Naive thymus-derived CD4-positive, alpha-beta T cell (primary cell): Measurements from ENCODE around the gene PID1. TPM values are rescaled to one million over a fixed set of nuclear protein-coding genes. Genes with fewer than 3 reads are reported as not detected.

Experiments used
- ATAC-seq: fragments of 150-1000 bp; cut with Tn5 transposase; 2 replicates; pipeline ENCODE4 v1.10.0; 2021; ENCODE audit warnings: mild to moderate bottlenecking, moderate library complexity
- CTCF ChIA-PET: fragments of 350-600 bp; sonication (Branson Sonifier 250); formaldehyde crosslinking; loops from one replicate; lab custom pipeline; 2021; ENCODE audit warnings: antibody characterized with exemption; lab: Charles Lee
- POLR2A ChIA-PET: fragments of 350-600 bp; sonication (Branson Sonifier 250); formaldehyde crosslinking; loops from one replicate; lab custom pipeline; 2021; ENCODE audit warnings: antibody characterized with exemption, inconsistent platforms; lab: Charles Lee
- DNase-seq, 9 donors: peaks; one replicate each; pipeline versions ENCODE4 v3.0.0 to v3.0.0-alpha.2; 2020 to 2022; ENCODE audit warnings: mixed read lengths in 1 of 9
- H3K27ac ChIP-seq: one replicate; pipeline ENCODE4 v1.7.0; 2013; ENCODE audit warnings: mild to moderate bottlenecking, low read depth, low read length, moderate library complexity
- H3K27me3 ChIP-seq, 2 donors: one replicate each; pipeline ENCODE4 v1.7.0; 2013; ENCODE audit warnings: low read length in 2 of 2, mild to moderate bottlenecking in 2 of 2, moderate library complexity in 2 of 2; ENCODE audit not compliant: control insufficient read depth in 2 of 2, insufficient read depth in 2 of 2
- H3K36me3 ChIP-seq, 3 experiments: 1 replicate in 2 of 3; 2 replicates in 1 of 3; pipeline ENCODE4 v1.7.0; 2013; ENCODE audit warnings: low read length in 3 of 3, mild to moderate bottlenecking in 3 of 3, moderate library complexity in 1 of 3; ENCODE audit not compliant: insufficient read depth in 3 of 3, control insufficient read depth in 2 of 3
- H3K4me1 ChIP-seq, 2 donors: one replicate each; pipeline ENCODE4 v1.7.0; 2013; ENCODE audit warnings: low read length in 2 of 2, mild to moderate bottlenecking in 2 of 2, moderate library complexity in 1 of 2; ENCODE audit not compliant: control insufficient read depth in 2 of 2, insufficient read depth in 2 of 2
- H3K4me3 ChIP-seq: 2 replicates; pipeline ENCODE4 v1.7.0; 2013; ENCODE audit warnings: mild to moderate bottlenecking, low read length
- H3K9me3 ChIP-seq, 3 experiments: 1 replicate in 2 of 3; 2 replicates in 1 of 3; pipeline ENCODE4 v1.7.0; 2013; ENCODE audit warnings: low read length in 3 of 3; ENCODE audit not compliant: control insufficient read depth in 2 of 3
- H3K27ac Mint-ChIP-seq, 9 donors: one replicate each; pipeline ENCODE4 v1.8.0; 2020 to 2022; ENCODE audit warnings: mixed read lengths in 9 of 9, mild to moderate bottlenecking in 8 of 9, moderate library complexity in 5 of 9, inconsistent platforms in 2 of 9
- H3K27me3 Mint-ChIP-seq, 5 donors: one replicate each; pipeline ENCODE4 v1.8.0; 2021 to 2022; ENCODE audit warnings: mixed read lengths in 5 of 5, mild to moderate bottlenecking in 1 of 5
- H3K36me3 Mint-ChIP-seq, 5 donors: one replicate each; pipeline ENCODE4 v1.8.0; 2020 to 2022; ENCODE audit warnings: mixed read lengths in 5 of 5, mild to moderate bottlenecking in 3 of 5, inconsistent platforms in 1 of 5
- H3K4me1 Mint-ChIP-seq, 7 donors: one replicate each; pipeline ENCODE4 v1.8.0; 2020 to 2022; ENCODE audit warnings: mixed read lengths in 7 of 7, mild to moderate bottlenecking in 3 of 7, inconsistent platforms in 1 of 7
- H3K4me3 Mint-ChIP-seq, 10 donors: one replicate each; pipeline ENCODE4 v1.8.0; 2020 to 2022; ENCODE audit warnings: mild to moderate bottlenecking in 10 of 10, mixed read lengths in 10 of 10, moderate library complexity in 6 of 10, inconsistent platforms in 2 of 10
- H3K9me3 Mint-ChIP-seq, 11 donors: one replicate each; pipeline ENCODE4 v1.8.0; 2020 to 2022; ENCODE audit warnings: mixed read lengths in 11 of 11, mild to moderate bottlenecking in 4 of 11, inconsistent platforms in 1 of 11, moderate library complexity in 1 of 11
- intact Hi-C, 2 donors: fragments of 100-400 bp; cut with micrococcal nuclease; formaldehyde crosslinking; loops; one replicate each; pipeline ENCODE4 v1.15.1; 2023
- polyA plus RNA-seq, 2 donors: library from polyadenylated mRNA; unstranded; fragments of 300-500 nt; fragmentation: Illumina TruSeq; gene quantifications; one replicate each; pipeline ENCODE4 v1.2.3, GENCODE V29; 2021
- total RNA-seq, 6 experiments: library from RNA in 5 of 6; stranded (reverse) in 5 of 6; gene quantifications; 1 replicate in 5 of 6; 2 replicates in 1 of 6; pipeline ENCODE4 v1.2.3 and lab custom pipeline; 2021 to 2026

The PID1 gene
- total and polyA plus RNA-seq, 7 experiments from 2014 or later, result 0.07 to 5.3 (median 1.1) TPM; not detected in 2

DNA sequence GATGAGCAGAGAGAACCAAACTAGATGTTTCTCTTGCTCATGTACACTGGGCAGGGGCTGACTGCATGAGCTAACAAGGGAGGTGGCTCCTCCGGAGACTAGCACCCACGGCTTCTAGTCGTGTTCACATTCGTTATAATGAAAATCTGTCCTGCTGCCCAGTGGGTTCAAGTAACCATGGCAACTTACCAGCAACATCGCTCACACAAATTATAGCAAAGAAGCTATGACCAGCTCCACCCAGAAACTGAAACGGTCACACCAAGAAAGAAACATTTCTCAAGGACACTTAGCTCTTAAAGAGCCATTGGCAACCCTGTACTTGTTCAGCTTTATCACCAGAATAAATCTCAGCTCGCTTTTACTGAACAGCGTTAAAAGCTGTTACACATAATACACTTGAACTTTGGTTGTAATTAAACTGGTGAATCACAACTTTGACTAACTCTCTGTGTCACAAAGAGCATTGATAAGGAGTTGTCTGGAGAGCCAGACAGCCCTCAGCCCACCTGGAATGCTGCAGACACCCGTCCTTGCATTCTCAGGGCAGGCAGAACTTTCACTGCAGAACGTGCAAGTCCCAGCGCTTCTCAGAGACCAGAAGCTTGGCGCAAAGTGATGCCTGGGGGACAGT lies 141.2 kb downstream of the PID1 start:
- no peaks in the 10 kb centered on the region for H3K27me3 ChIP-seq
- Mint-ChIP-seq H3K36me3 (peaks cover 0 to 4% (median 0%) of the 10 kb centered on the region in 5 donors), H3K27me3 (no peaks in the 10 kb centered on the region), H3K27ac (no peak overlapping the region), H3K4me3 (no peak overlapping the region), H3K9me3 (peaks cover 0 to 6% (median 3%) of the 10 kb centered on the region in 11 donors), H3K4me1 (no peaks in the 10 kb centered on the region)
- H3K4me1 ChIP-seq, result no peaks in the 10 kb centered on the region
- ATAC-seq, result no peak
- ChIA-PET POLR2A (no interaction called here), CTCF (no interaction called here)
- no peaks in the 10 kb centered on the region for H3K36me3 ChIP-seq
- no peaks in the 10 kb centered on the region for H3K9me3 ChIP-seq
- intact Hi-C loops, result no loop called here
- no peak overlapping the region for H3K27ac ChIP-seq
- DNase-seq, result no peak
- no peak overlapping the region for H3K4me3 ChIP-seq

DNA sequence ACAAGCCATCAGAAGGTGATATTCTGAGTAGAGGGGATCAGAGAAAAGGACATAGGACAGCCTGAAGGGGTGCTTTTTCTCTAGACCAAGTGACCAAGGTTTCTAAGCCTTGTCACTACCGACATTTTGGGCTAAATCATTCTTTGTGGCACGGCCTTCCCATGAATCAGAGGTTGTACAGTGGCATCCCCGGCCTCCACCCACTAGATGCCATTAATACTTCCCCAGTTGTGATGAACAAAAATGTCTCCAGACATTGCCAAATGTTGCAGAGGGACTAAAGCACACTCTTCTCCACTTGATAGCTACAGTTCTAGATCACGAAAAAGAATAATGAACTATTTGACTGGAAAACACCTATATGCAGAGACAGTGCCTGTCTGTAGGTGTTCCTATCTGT lies 143.6 kb downstream of the PID1 start:
- ATAC-seq (no peak), DNase-seq (no peak)
- no peaks in the 10 kb centered on the region for H3K4me1 Mint-ChIP-seq
- peaks cover 0 to 4% (median 0%) of the 10 kb centered on the region in 5 donors for H3K36me3 Mint-ChIP-seq
- Histone ChIP-seq H3K27me3 (no peaks in the 10 kb centered on the region), H3K4me1 (no peaks in the 10 kb centered on the region), H3K4me3 (no peak overlapping the region), H3K27ac (no peak overlapping the region), H3K9me3 (no peaks in the 10 kb centered on the region), H3K36me3 (no peaks in the 10 kb centered on the region)
- peaks cover 0 to 6% (median 3%) of the 10 kb centered on the region in 11 donors for H3K9me3 Mint-ChIP-seq
- no peak overlapping the region for H3K4me3 Mint-ChIP-seq
- H3K27me3 Mint-ChIP-seq, result no peaks in the 10 kb centered on the region
- intact Hi-C loops, result no loop called here
- H3K27ac Mint-ChIP-seq, result no peak overlapping the region
- POLR2A ChIA-PET, result no interaction called here
- CTCF ChIA-PET, result no interaction called here

DNA sequence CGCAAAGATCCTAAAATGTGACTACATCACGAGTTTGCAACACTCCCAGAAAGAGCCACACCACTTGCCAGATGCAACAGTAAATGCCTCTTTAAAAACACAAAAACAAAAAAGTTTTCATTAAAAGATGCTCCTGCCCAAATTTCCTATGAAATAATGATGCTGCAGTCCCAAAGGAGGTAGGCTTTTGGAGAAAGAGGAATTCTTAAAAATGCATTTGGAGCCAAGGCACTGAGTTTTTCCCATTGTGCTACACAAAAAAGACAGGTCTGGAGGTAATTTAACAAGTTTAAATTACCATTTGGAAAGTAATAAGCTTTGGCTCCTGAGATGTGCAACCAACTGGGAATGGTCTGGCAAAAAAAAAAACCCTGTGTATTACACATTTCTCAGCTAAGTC lies 145.0 kb downstream of the PID1 start:
- CTCF ChIA-PET, result no interaction called here
- Histone ChIP-seq H3K27me3 (no peaks in the 10 kb centered on the region), H3K9me3 (no peaks in the 10 kb centered on the region), H3K4me3 (no peak overlapping the region), H3K27ac (no peak overlapping the region), H3K36me3 (no peaks in the 10 kb centered on the region), H3K4me1 (no peaks in the 10 kb centered on the region)
- ATAC-seq (no peak), DNase-seq (no peak)
- intact Hi-C loops, result no loop called here
- no peaks in the 10 kb centered on the region for H3K27me3 Mint-ChIP-seq
- POLR2A ChIA-PET, result no interaction called here
- H3K4me1 Mint-ChIP-seq, result no peaks in the 10 kb centered on the region
- H3K9me3 Mint-ChIP-seq, result peaks cover 0 to 12% (median 3%) of the 10 kb centered on the region in 11 donors
- H3K36me3 Mint-ChIP-seq, result peaks cover 0 to 4% (median 0%) of the 10 kb centered on the region in 5 donors
- H3K4me3 Mint-ChIP-seq, result no peak overlapping the region
- H3K27ac Mint-ChIP-seq, result no peak overlapping the region

DNA sequence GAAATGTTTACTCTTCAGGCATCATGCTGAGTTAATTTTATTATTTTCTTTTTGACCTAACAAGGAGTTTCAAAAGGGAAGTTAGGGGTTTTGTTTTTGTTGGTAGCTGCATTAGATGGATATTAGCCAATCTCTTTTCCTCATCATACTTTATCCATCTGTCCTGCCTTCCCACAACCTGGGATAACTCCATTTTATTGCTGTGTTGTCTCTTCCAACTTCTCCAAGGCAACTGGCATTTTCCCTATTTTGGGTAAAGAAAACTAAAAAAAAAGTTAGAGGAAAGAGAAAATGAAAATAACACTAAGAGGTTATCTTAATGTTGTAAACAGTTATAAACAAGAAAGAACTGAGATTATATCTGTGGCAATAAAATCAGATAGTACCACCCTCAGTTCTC lies 147.0 kb downstream of the PID1 start:
- POLR2A ChIA-PET, result no interaction called here
- H3K4me3 Mint-ChIP-seq, result no peak overlapping the region

DNA sequence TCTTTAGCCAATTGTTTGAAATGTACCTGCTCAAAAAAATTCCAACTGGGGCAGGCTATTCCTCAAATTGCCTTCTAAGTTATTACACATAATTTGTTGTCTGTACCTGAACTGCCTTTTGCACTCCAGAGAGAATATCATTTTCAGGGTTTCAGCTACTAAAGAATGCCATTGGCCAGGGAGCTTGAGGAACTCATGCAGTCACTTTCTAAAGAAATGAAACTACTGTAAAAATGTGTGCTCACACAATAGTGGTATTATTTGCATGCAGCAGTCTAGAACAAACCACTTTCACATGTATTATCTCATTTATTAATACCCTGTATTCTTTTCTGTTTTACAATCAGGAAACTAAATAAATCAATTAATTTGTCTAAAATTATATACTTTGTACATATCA lies 152.2 kb downstream of the PID1 start:
- no peaks in the 10 kb centered on the region for H3K9me3 ChIP-seq
- Mint-ChIP-seq H3K9me3 (peaks cover 0 to 15% (median 0%) of the 10 kb centered on the region in 11 donors), H3K27ac (no peak overlapping the region), H3K36me3 (no peaks in the 10 kb centered on the region), H3K4me3 (no peak overlapping the region), H3K27me3 (no peaks in the 10 kb centered on the region), H3K4me1 (no peaks in the 10 kb centered on the region)
- ChIA-PET POLR2A (no interaction called here), CTCF (no interaction called here)
- DNase-seq (no peak), ATAC-seq (no peak)
- no peak overlapping the region for H3K4me3 ChIP-seq
- H3K36me3 ChIP-seq, result no peaks in the 10 kb centered on the region
- no peaks in the 10 kb centered on the region for H3K27me3 ChIP-seq
- intact Hi-C loops, result no loop called here
- no peaks in the 10 kb centered on the region for H3K4me1 ChIP-seq
- H3K27ac ChIP-seq, result no peak overlapping the region

More for the DNA sequence above, 147.0 kb downstream of the PID1 start:
- ATAC-seq (no peak), DNase-seq (no peak)
- no peaks in the 10 kb centered on the region for H3K27me3 Mint-ChIP-seq
- H3K9me3 Mint-ChIP-seq, result peaks cover 0 to 12% (median 3%) of the 10 kb centered on the region in 11 donors
- no peaks in the 10 kb centered on the region for H3K9me3 ChIP-seq
- no peaks in the 10 kb centered on the region for H3K36me3 ChIP-seq
- H3K4me1 ChIP-seq, result no peaks in the 10 kb centered on the region
- H3K36me3 Mint-ChIP-seq, result peaks cover 0 to 4% (median 0%) of the 10 kb centered on the region in 5 donors
- no peaks in the 10 kb centered on the region for H3K27me3 ChIP-seq
- intact Hi-C loops, result no loop called here
- no peak overlapping the region for H3K27ac Mint-ChIP-seq
- H3K4me3 ChIP-seq, result no peak overlapping the region
- CTCF ChIA-PET, result no interaction called here
- no peak overlapping the region for H3K27ac ChIP-seq
- no peaks in the 10 kb centered on the region for H3K4me1 Mint-ChIP-seq

DNA sequence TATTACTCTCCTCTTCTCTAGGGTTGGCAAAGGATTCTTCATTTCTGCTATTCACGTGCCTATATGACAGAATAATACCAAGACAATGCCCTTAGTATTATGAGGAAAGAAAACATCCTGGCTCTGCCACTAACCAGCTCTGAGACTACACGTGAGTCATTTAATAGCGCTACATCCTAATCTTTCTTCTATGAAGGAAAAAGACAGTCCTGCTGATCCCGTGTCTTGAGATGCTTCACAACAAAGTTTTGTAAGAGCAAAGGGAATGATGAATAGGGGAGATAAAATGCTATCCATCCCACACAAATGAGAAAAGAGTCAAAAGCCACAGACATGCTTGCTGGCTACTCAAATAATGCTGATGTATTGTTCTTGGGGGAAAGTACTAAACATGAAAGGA lies 152.8 kb downstream of the PID1 start:
- no peak for ATAC-seq
- no peak overlapping the region for H3K27ac Mint-ChIP-seq
- no peaks in the 10 kb centered on the region for H3K36me3 ChIP-seq
- no peaks in the 10 kb centered on the region for H3K4me1 ChIP-seq
- no peak for DNase-seq
- ChIA-PET CTCF (no interaction called here), POLR2A (no interaction called here)
- no peak overlapping the region for H3K4me3 ChIP-seq
- no peaks in the 10 kb centered on the region for H3K4me1 Mint-ChIP-seq
- H3K36me3 Mint-ChIP-seq, result no peaks in the 10 kb centered on the region
- H3K27me3 ChIP-seq, result no peaks in the 10 kb centered on the region
- no peaks in the 10 kb centered on the region for H3K9me3 ChIP-seq
- intact Hi-C loops, result no loop called here
- peaks cover 0 to 15% (median 0%) of the 10 kb centered on the region in 11 donors for H3K9me3 Mint-ChIP-seq
- no peaks in the 10 kb centered on the region for H3K27me3 Mint-ChIP-seq
- H3K4me3 Mint-ChIP-seq, result no peak overlapping the region
- no peak overlapping the region for H3K27ac ChIP-seq

DNA sequence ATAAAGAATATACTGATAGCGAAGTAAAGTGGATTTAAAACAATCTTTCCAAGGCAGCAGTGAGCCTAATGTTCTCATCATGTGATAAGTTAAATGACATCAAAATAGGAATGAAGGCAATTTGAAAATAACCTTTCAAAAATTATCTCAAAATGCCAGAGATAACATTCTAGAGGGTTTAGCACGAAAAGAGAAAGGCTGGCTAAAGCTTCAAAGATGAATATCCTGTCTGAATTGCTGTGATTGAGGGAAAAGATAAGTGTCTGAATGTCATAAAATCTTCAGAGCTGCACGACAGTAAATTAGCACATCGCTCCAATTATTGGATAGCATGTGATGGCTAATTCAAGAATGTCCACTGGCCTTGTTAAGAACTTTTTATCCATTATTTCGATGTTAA lies 159.3 kb downstream of the PID1 start:
- Mint-ChIP-seq H3K27me3 (no peaks in the 10 kb centered on the region), H3K27ac (no peak overlapping the region), H3K36me3 (no peaks in the 10 kb centered on the region), H3K4me1 (no peaks in the 10 kb centered on the region), H3K4me3 (no peak overlapping the region), H3K9me3 (peaks cover 0 to 8% (median 1%) of the 10 kb centered on the region in 11 donors)
- intact Hi-C loops, result no loop called here
- Histone ChIP-seq H3K36me3 (no peaks in the 10 kb centered on the region), H3K4me1 (no peaks in the 10 kb centered on the region), H3K9me3 (no peaks in the 10 kb centered on the region), H3K27ac (no peak overlapping the region), H3K27me3 (no peaks in the 10 kb centered on the region), H3K4me3 (no peak overlapping the region)
- ATAC-seq (no peak), DNase-seq (no peak)
- CTCF ChIA-PET, result no interaction called here
- POLR2A ChIA-PET, result no interaction called here
